Right lobe of liver (tissue), 4 donors: ENCODE data around the gene TFEC.

Experiments used
- POLR2A ChIP-seq: fragments of 450-650 bp; IDR thresholded peaks from one replicate; pipeline ENCODE4 v1.6.1; 2017; ENCODE audit warnings: antibody characterized with exemption, mild to moderate bottlenecking
- TF ChIP-seq, protein P1 (sequence below), 4 donors: fragments of 200-600 bp in 3 of 4; fragments of 450-650 bp in 1 of 4; IDR thresholded peaks; one replicate each; pipeline versions ENCODE4 v1.5.1 to v1.8.0; 2016 to 2022; ENCODE audit warnings: antibody characterized with exemption in 4 of 4, mild to moderate bottlenecking in 2 of 4
- donor health status: DM: no; HTN: no; CAD: no.
- donor health status: DM: no; HTN: no; CAD: no.
- donor health status: DM: no; HTN: yes; CAD: no.

DNA sequence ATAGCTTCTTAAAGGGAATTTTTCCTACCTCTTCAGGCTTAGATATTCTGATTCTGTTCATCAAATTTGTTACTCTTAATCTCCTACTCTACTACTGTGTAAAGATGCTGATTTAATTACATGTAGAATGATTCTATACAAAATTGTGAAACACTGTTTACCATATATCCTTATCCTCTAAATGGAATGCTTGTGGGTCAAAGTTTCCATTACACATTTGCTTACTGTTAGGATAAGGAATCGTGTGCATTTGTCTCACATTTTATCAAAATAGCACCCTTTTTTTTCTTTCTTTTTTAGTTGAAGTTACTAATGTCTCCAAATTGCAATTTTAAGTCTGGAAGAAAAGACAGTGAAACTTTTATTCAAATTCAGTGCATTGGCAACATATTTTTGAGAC lies 65.3 kb downstream of the TFEC start:
- TF ChIP-seq, protein P1, sequence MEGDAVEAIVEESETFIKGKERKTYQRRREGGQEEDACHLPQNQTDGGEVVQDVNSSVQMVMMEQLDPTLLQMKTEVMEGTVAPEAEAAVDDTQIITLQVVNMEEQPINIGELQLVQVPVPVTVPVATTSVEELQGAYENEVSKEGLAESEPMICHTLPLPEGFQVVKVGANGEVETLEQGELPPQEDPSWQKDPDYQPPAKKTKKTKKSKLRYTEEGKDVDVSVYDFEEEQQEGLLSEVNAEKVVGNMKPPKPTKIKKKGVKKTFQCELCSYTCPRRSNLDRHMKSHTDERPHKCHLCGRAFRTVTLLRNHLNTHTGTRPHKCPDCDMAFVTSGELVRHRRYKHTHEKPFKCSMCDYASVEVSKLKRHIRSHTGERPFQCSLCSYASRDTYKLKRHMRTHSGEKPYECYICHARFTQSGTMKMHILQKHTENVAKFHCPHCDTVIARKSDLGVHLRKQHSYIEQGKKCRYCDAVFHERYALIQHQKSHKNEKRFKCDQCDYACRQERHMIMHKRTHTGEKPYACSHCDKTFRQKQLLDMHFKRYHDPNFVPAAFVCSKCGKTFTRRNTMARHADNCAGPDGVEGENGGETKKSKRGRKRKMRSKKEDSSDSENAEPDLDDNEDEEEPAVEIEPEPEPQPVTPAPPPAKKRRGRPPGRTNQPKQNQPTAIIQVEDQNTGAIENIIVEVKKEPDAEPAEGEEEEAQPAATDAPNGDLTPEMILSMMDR (IDR thresholded peaks at IDR 0.05) = no peak
- no peak for TF ChIP-seq POLR2A
